Esophagus squamous epithelium (tissue), 5 donors: ENCODE measurements around the gene NUP153. TPM values are rescaled to one million over a fixed set of nuclear protein-coding genes. Genes with fewer than 3 reads are reported as not detected.
"Not testable (repeated sequence)": the region's sequence is repeated elsewhere in the genome, so short reads cannot be mapped to it uniquely, and the experiment has no call there.

Source experiments
- DNase-seq: peaks from one replicate; lab custom pipeline; 2025; lab: John Stamatoyannopoulos, UW
- H3K27ac ChIP-seq, 4 donors: fragments of 200-600 bp; sonication (generic); one replicate each; pipeline ENCODE4 v1.5.1; 2016 to 2019; ENCODE audit warnings: mild to moderate bottlenecking in 1 of 4
- H3K27me3 ChIP-seq, 4 donors: fragments of 200-600 bp; sonication (generic); 1 replicate in 3 of 4; 2 replicates in 1 of 4; pipeline versions ENCODE4 v1.5.1 to v1.6.0; 2017 to 2021; ENCODE audit warnings: antibody characterized with exemption in 1 of 4
- H3K36me3 ChIP-seq, 3 donors: fragments of 200-600 bp; sonication (generic); one replicate each; pipeline ENCODE4 v1.5.1; 2016 to 2019
- H3K4me1 ChIP-seq, 3 donors: fragments of 200-600 bp; sonication (generic); one replicate each; pipeline ENCODE4 v1.5.1; 2017 to 2019
- H3K4me3 ChIP-seq, 4 donors: fragments of 200-600 bp; sonication (generic); 1 replicate in 3 of 4; 2 replicates in 1 of 4; pipeline ENCODE4 v1.5.1; 2016 to 2019; ENCODE audit warnings: mild to moderate bottlenecking in 2 of 4, moderate library complexity in 1 of 4
- H3K9me3 ChIP-seq, 3 donors: fragments of 200-600 bp; sonication (generic); one replicate each; pipeline ENCODE4 v1.5.1; 2016 to 2019
- CTCF ChIP-seq, 6 experiments: fragments of 450-650 bp in 4 of 6; fragments of 200-600 bp in 2 of 6; sonication (generic) in 2 of 6; IDR thresholded peaks; one replicate each; pipeline ENCODE4 v1.5.1; 2016 to 2019; ENCODE audit warnings: antibody characterized with exemption in 6 of 6, mild to moderate bottlenecking in 4 of 6, moderate library complexity in 4 of 6
- POLR2A ChIP-seq, 4 donors: fragments of 450-650 bp; IDR thresholded peaks; one replicate each; pipeline ENCODE4 v1.6.1; 2017; ENCODE audit warnings: antibody characterized with exemption in 4 of 4, mild to moderate bottlenecking in 4 of 4, moderate library complexity in 3 of 4
- WGBS, 2 donors: methylation state at CpG; one replicate each; pipeline ENCODE4 v1.1.5; 2018; 5-methylcytosine and 5-hydroxymethylcytosine counted together
- intact Hi-C: fragments of 100-400 bp; cut with DNase I; formaldehyde crosslinking; loops from one replicate; pipeline ENCODE4 v1.15.0; 2022
- total RNA-seq, 4 donors: library from RNA; depleted of rRNA; stranded (reverse); fragments of >200 nt; gene quantifications; one replicate each; pipeline ENCODE4 v1.1.0, GENCODE V29; 2016
- donor health status: DM: yes; HTN: yes; CAD: no.

NUP153 gene
- total RNA-seq, 4 donors from 2014 or later = 27.7 to 49.4 (median 40.6) TPM

- no peak overlapping the region for H3K4me3 ChIP-seq
- TF ChIP-seq POLR2A (IDR thresholded peaks at IDR 0.05) (no peak), CTCF (IDR thresholded peaks at IDR 0.05) (no peak)
- H3K27me3 ChIP-seq = no peaks in the 10 kb centered on the region
- no peaks in the 10 kb centered on the region for H3K36me3 ChIP-seq
- H3K4me1 ChIP-seq = no peaks in the 10 kb centered on the region
- no peak for DNase-seq
- no peak overlapping the region for H3K27ac ChIP-seq
- intact Hi-C loops = no loop called here
- no peaks in the 10 kb centered on the region for H3K9me3 ChIP-seq
These were observed 113.5 kb downstream of the NUP153 start for GRCh38 chr6:17593246-17593645.

GRCh38 chr6:17591287-17591686 lies 115.4 kb downstream of the NUP153 start:
- H3K36me3 ChIP-seq = no peaks in the 10 kb centered on the region
- WGBS, 2 donors = 19 to 48% methylated on average over 1 of the region's 1 CpG
- intact Hi-C loops = no loop called here
- no peaks in the 10 kb centered on the region for H3K9me3 ChIP-seq
- H3K4me1 ChIP-seq = no peaks in the 10 kb centered on the region
- H3K4me3 ChIP-seq = no peak overlapping the region
- DNase-seq = no peak
- H3K27me3 ChIP-seq = no peaks in the 10 kb centered on the region
- TF ChIP-seq POLR2A (IDR thresholded peaks at IDR 0.05) (no peak), CTCF (IDR thresholded peaks at IDR 0.05) (no peak)
- H3K27ac ChIP-seq = no peak overlapping the region

GRCh38 chr6:17589406-17590096 lies 117.2 kb downstream of the NUP153 start:
- no peak for TF ChIP-seq POLR2A (IDR thresholded peaks at IDR 0.05)
- no peak for TF ChIP-seq CTCF (IDR thresholded peaks at IDR 0.05)
- H3K27me3 ChIP-seq = no peaks in the 10 kb centered on the region
- 59 to 66% methylated on average over 5 of the region's 5 CpGs for WGBS, 2 donors
- H3K4me3 ChIP-seq = no peak overlapping the region
- H3K9me3 ChIP-seq = no peaks in the 10 kb centered on the region
- intact Hi-C loops = loop anchor here (10.0 kb wide), 2 partner anchors 215 to 305 kb away; partner anchors contain the start of gene RBM24
- H3K36me3 ChIP-seq = no peaks in the 10 kb centered on the region
- peaks cover 0 to 1% (median 0%) of the 10 kb centered on the region in 3 donors for H3K4me1 ChIP-seq
- H3K27ac ChIP-seq = no peak overlapping the region
- DNase-seq = no peak

- no peaks in the 10 kb centered on the region for H3K27me3 ChIP-seq
- intact Hi-C loops = loop anchor here (10.0 kb wide), 2 partner anchors 217 to 303 kb away; partner anchors contain the start of gene RBM24
- no peaks in the 10 kb centered on the region for H3K9me3 ChIP-seq
- H3K27ac ChIP-seq = no peak overlapping the region
- H3K4me3 ChIP-seq = no peak overlapping the region
- 92 to 93% methylated on average over 6 of the region's 6 CpGs for WGBS, 2 donors
- H3K4me1 ChIP-seq = peaks cover 0 to 17% (median 0%) of the 10 kb centered on the region in 3 donors
- DNase-seq = no peak
- TF ChIP-seq POLR2A (IDR thresholded peaks at IDR 0.05) (no peak), CTCF (IDR thresholded peaks at IDR 0.05) (no peak)
- no peaks in the 10 kb centered on the region for H3K36me3 ChIP-seq
These were observed 118.7 kb downstream of the NUP153 start for GRCh38 chr6:17588011-17588410.

GRCh38 chr6:17586623-17587022 lies 120.1 kb downstream of the NUP153 start:
- H3K9me3 ChIP-seq, DNase-seq, H3K27ac ChIP-seq, H3K36me3 ChIP-seq, H3K27me3 ChIP-seq, H3K4me3 ChIP-seq: not testable (repeated sequence)
- intact Hi-C loops = loop anchor here (10.0 kb wide), 2 partner anchors 218 to 302 kb away; partner anchors contain the start of gene RBM24
- 93% methylated on average over 13 of the region's 13 CpGs for WGBS, 2 donors
- H3K4me1 ChIP-seq = peaks cover 0 to 18% (median 0%) of the 10 kb centered on the region in 3 donors
